ENCODE data around the gene KIF3C. TPM values are rescaled to one million over a fixed set of nuclear protein-coding genes. Genes with fewer than 3 reads are reported as not detected.

KIF3C gene
- total and polyA plus RNA-seq, 2 donors (not counting 3 experiments of a cell fraction or from before 2014, with no cell fraction given) = 11.4 to 40.7 TPM

DNA sequence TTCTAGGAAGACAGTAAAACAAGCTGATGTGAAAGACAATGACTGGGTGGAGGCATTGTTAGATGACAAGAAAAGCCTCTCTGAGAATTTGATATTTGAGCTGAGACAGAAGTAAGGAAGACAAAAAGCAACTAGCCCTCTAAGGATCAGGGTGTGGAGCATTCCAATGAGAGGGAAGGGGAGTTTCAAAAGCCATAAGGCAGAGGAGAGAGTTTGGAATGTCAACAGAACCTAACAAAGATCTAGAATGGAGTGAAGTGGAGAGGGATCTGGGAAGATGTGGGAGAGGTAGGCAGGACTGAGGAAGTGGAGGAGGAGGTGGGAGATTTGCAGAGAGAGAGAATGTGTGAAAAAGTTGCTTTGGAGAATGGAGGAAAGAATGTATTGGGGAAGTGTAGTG, 86.7 kb downstream of the KIF3C start:
- Histone ChIP-seq H3K9me3 (replicated peaks; ENCODE audit: control insufficient read depth, insufficient read depth, low read length) (no peaks in the 10 kb centered on the region), H3K4me1 (ENCODE audit: control insufficient read depth, extremely low read depth, insufficient read depth, low read length) (no peaks in the 10 kb centered on the region), H3K27ac (ENCODE audit: insufficient read depth, low read depth, low read length) (no peak overlapping the region), H2AFZ (ENCODE audit: low read depth, low read length) (no peak overlapping the region), H3K4me2 (ENCODE audit: insufficient read depth, low read length) (no peak overlapping the region), H3K27me3 (ENCODE audit: control insufficient read depth in 2 of 2, insufficient read depth in 2 of 2, low read length in 2 of 2) (peaks cover 2% of the 10 kb centered on the region in 2 experiments), H3K36me3 (ENCODE audit: control insufficient read depth in 2 of 2, extremely low read depth in 1 of 2, insufficient read depth in 2 of 2, low read length in 2 of 2) (no peaks in the 10 kb centered on the region), H3K79me2 (ENCODE audit: control insufficient read depth, insufficient read depth, low read length) (no peaks in the 10 kb centered on the region), H3K4me3 (replicated peaks in 1 of 3; ENCODE audit: insufficient read depth in 1 of 3, low read depth in 1 of 3, low read length in 3 of 3) (no peak overlapping the region), H3K9me1 (replicated peaks; ENCODE audit: control insufficient read depth, extremely low read depth, insufficient read depth, low read length) (no peaks in the 10 kb centered on the region), H3K9ac (replicated peaks; ENCODE audit: extremely low read depth, insufficient read depth, low read length) (no peak overlapping the region), H4K20me1 (replicated peaks; ENCODE audit: control insufficient read depth, extremely low read depth, insufficient read depth, low read length) (no peaks in the 10 kb centered on the region)
- dilution Hi-C loops (cut with MboI; ENCODE audit: extremely low pct_ligation_motif_present, low sequenced_read_pairs) (no loop called here), intact Hi-C loops (cut with micrococcal nuclease) (no loop called here)
- no TSS peak for BruUV-seq (replicated peaks)
- DNase-seq (ENCODE audit: low read depth, low spot score) (no peak), FAIRE-seq (no peak)
- CTCF ChIA-PET = interaction anchor here (1.0 to 1.1 kb wide), 2 partner anchors 12 to 15 kb away, joined by 3 read pairs; no protein-coding TSS in a partner anchor
- TF ChIP-seq JUN (IDR thresholded peaks at IDR 0.05; ENCODE audit: borderline replicate concordance, insufficient read depth, insufficient read length, low read depth) = no peak
- TF ChIP-seq FOS (IDR thresholded peaks at IDR 0.05; ENCODE audit: borderline replicate concordance, insufficient read depth, low read length) = no peak
- TF ChIP-seq GATA2 (IDR thresholded peaks at IDR 0.05; ENCODE audit: insufficient read depth, insufficient read length, low read depth, low read length) = no peak
- no peak for TF ChIP-seq POLR2AphosphoS5 (IDR thresholded peaks at IDR 0.05; ENCODE audit: insufficient read depth, low read depth, low read length)
- TF ChIP-seq, protein P1, sequence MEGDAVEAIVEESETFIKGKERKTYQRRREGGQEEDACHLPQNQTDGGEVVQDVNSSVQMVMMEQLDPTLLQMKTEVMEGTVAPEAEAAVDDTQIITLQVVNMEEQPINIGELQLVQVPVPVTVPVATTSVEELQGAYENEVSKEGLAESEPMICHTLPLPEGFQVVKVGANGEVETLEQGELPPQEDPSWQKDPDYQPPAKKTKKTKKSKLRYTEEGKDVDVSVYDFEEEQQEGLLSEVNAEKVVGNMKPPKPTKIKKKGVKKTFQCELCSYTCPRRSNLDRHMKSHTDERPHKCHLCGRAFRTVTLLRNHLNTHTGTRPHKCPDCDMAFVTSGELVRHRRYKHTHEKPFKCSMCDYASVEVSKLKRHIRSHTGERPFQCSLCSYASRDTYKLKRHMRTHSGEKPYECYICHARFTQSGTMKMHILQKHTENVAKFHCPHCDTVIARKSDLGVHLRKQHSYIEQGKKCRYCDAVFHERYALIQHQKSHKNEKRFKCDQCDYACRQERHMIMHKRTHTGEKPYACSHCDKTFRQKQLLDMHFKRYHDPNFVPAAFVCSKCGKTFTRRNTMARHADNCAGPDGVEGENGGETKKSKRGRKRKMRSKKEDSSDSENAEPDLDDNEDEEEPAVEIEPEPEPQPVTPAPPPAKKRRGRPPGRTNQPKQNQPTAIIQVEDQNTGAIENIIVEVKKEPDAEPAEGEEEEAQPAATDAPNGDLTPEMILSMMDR (IDR thresholded peaks at IDR 0.05; ENCODE audit: extremely low read depth in 1 of 2, insufficient read depth in 1 of 2, low read depth in 1 of 2, low read length in 2 of 2) = no peak
- TF ChIP-seq, protein P2, sequence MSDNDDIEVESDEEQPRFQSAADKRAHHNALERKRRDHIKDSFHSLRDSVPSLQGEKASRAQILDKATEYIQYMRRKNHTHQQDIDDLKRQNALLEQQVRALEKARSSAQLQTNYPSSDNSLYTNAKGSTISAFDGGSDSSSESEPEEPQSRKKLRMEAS (IDR thresholded peaks at IDR 0.05; ENCODE audit: insufficient read depth, insufficient read length) = no peak
- TF ChIP-seq MYC (IDR thresholded peaks at IDR 0.05; ENCODE audit: low read depth, low read length) = no peak
- TF ChIP-seq POLR2A (IDR thresholded peaks at IDR 0.05; ENCODE audit: low read depth, low read length) = no peak
- no peak for TF ChIP-seq EZH2 (IDR thresholded peaks at IDR 0.05; ENCODE audit: borderline replicate concordance, low read depth, low read length, severe bottlenecking)
- POLR2A ChIA-PET = no interaction called here

Data from endothelial cell of umbilical vein (primary cell).